GM21423 (cell line): Measurements from ENCODE around the gene PARP11.
"Not testable (repeated sequence)": the region's sequence is repeated elsewhere in the genome, so short reads cannot be mapped to it uniquely, and the experiment has no call there.

Experiments used
- ATAC-seq: cut with Tn5 transposase; IDR thresholded peaks from one replicate; pipeline ENCODE4 v1.9.1; 2021; ENCODE audit warnings: mild to moderate bottlenecking, moderate library complexity; ENCODE audit not compliant: unreplicated experiment

PARP11 gene

GRCh38 chr12:3882896-3883564 lies 9.8 kb upstream of the PARP11 start:
- no peak for ATAC-seq

GRCh38 chr12:3882406-3882805 lies 9.2 kb upstream of the PARP11 start:
- no peak for ATAC-seq

GRCh38 chr12:3881281-3881950 lies 8.2 kb upstream of the PARP11 start:
- no peak for ATAC-seq

GRCh38 chr12:3879846-3880245 lies 6.6 kb upstream of the PARP11 start:
- no peak for ATAC-seq

- no peak for ATAC-seq
Observed at GRCh38 chr12:3871356-3871755, 1.8 kb downstream of the PARP11 start.

- ATAC-seq, result no peak
Observed at GRCh38 chr12:3869865-3870264, 3.3 kb downstream of the PARP11 start.

- no peak for ATAC-seq
Observed at GRCh38 chr12:3869433-3869832, 3.8 kb downstream of the PARP11 start.

- no peak for ATAC-seq
Observed at GRCh38 chr12:3863756-3864155, 9.4 kb downstream of the PARP11 start.

GRCh38 chr12:3842517-3842916 lies 30.7 kb downstream of the PARP11 start:
- no peak for ATAC-seq

GRCh38 chr12:3841783-3842182 lies 31.4 kb downstream of the PARP11 start:
- ATAC-seq, result no peak

- ATAC-seq, result not testable (repeated sequence)
Observed at GRCh38 chr12:3840833-3841232, 32.4 kb downstream of the PARP11 start.

- ATAC-seq, result not testable (repeated sequence)
Observed at GRCh38 chr12:3839745-3840144, 33.5 kb downstream of the PARP11 start.

GRCh38 chr12:3838701-3839548 lies 34.3 kb downstream of the PARP11 start:
- ATAC-seq, result peak; percentile 48

GRCh38 chr12:3838076-3838475 lies 35.1 kb downstream of the PARP11 start:
- no peak for ATAC-seq

- ATAC-seq, result no peak
Observed at GRCh38 chr12:3837049-3837448, 36.1 kb downstream of the PARP11 start.

GRCh38 chr12:3836641-3837040 lies 36.6 kb downstream of the PARP11 start:
- no peak for ATAC-seq

- ATAC-seq, result no peak
Observed at GRCh38 chr12:3835914-3836313, 37.3 kb downstream of the PARP11 start.

- ATAC-seq, result no peak
Observed at GRCh38 chr12:3834774-3835173, 38.4 kb downstream of the PARP11 start.

GRCh38 chr12:3833670-3834310 lies 39.4 kb downstream of the PARP11 start:
- no peak for ATAC-seq

- no peak for ATAC-seq
Observed at GRCh38 chr12:3832738-3833137, 40.5 kb downstream of the PARP11 start.

- no peak for ATAC-seq
Observed at GRCh38 chr12:3828888-3829287, 44.3 kb downstream of the PARP11 start.
